ENCODE results near the gene SEMA6B. TPM values are rescaled to one million over a fixed set of nuclear protein-coding genes. Genes with fewer than 3 reads are reported as not detected.

Gene SEMA6B
- total and polyA plus RNA-seq, 9 donors: 15.6 to 63.2 (median 50.8) TPM

GRCh38 chr19:4581666-4582553 lies 22.4 kb upstream of the SEMA6B start:
- 16% methylated on average over 28 of the region's 57 CpGs for WGBS (ENCODE audit: insufficient coverage)
- Histone ChIP-seq H3K9me3 (replicated peaks; ENCODE audit: control insufficient read depth, low read depth, low read length) (no peaks in the 10 kb centered on the region), H3K4me3 (ENCODE audit: low read length) (peak overlapping the region; percentile 37), H3K36me3 (ENCODE audit: control insufficient read depth, insufficient read depth, low read length) (peaks cover 3% of the 10 kb centered on the region), H3K4me1 (ENCODE audit: control insufficient read depth, insufficient read depth, low read length) (peaks cover 45% of the 10 kb centered on the region), H3K27ac (ENCODE audit: low read length) (peak overlapping the region; percentile 13), H3K27me3 (ENCODE audit: control insufficient read depth, insufficient read depth, low read length) (peaks cover 48% of the 10 kb centered on the region)
- DNase-seq: peak; percentile 66

- DNase-seq: peak; percentile 18
- Histone ChIP-seq H3K36me3 (ENCODE audit: control insufficient read depth, insufficient read depth, low read length) (peaks cover 3% of the 10 kb centered on the region), H3K27ac (ENCODE audit: low read length) (no peak overlapping the region), H3K9me3 (replicated peaks; ENCODE audit: control insufficient read depth, low read depth, low read length) (no peaks in the 10 kb centered on the region), H3K4me3 (ENCODE audit: low read length) (peak overlapping the region; percentile 62), H3K27me3 (ENCODE audit: control insufficient read depth, insufficient read depth, low read length) (peaks cover 45% of the 10 kb centered on the region), H3K4me1 (ENCODE audit: control insufficient read depth, insufficient read depth, low read length) (peaks cover 39% of the 10 kb centered on the region)
- WGBS (ENCODE audit: insufficient coverage): 0% methylated on average over 47 of the region's 62 CpGs
These were observed 21.6 kb upstream of the SEMA6B start for GRCh38 chr19:4580961-4581665.

- Histone ChIP-seq H3K27ac (ENCODE audit: low read length) (no peak overlapping the region), H3K27me3 (ENCODE audit: control insufficient read depth, insufficient read depth, low read length) (peaks cover 40% of the 10 kb centered on the region), H3K4me1 (ENCODE audit: control insufficient read depth, insufficient read depth, low read length) (peaks cover 41% of the 10 kb centered on the region), H3K36me3 (ENCODE audit: control insufficient read depth, insufficient read depth, low read length) (peaks cover 3% of the 10 kb centered on the region), H3K9me3 (replicated peaks; ENCODE audit: control insufficient read depth, low read depth, low read length) (no peaks in the 10 kb centered on the region), H3K4me3 (ENCODE audit: low read length) (peak overlapping the region; percentile 62)
- 1% methylated on average over 25 of the region's 50 CpGs for WGBS (ENCODE audit: insufficient coverage)
- peak; percentile 17 for DNase-seq
These were observed 20.8 kb upstream of the SEMA6B start for GRCh38 chr19:4580021-4580901.

- H3K9me3 ChIP-seq (replicated peaks; ENCODE audit: control insufficient read depth, low read depth, low read length): no peaks in the 10 kb centered on the region
- no peak overlapping the region for H3K4me3 ChIP-seq (ENCODE audit: low read length)
- no peak for DNase-seq
- H3K27ac ChIP-seq (ENCODE audit: low read length): no peak overlapping the region
- WGBS (ENCODE audit: insufficient coverage): 92% methylated on average over 2 of the region's 8 CpGs
- H3K4me1 ChIP-seq (ENCODE audit: control insufficient read depth, insufficient read depth, low read length): peaks cover 38% of the 10 kb centered on the region
- H3K27me3 ChIP-seq (ENCODE audit: control insufficient read depth, insufficient read depth, low read length): peaks cover 32% of the 10 kb centered on the region
- peaks cover 3% of the 10 kb centered on the region for H3K36me3 ChIP-seq (ENCODE audit: control insufficient read depth, insufficient read depth, low read length)
These were observed 19.9 kb upstream of the SEMA6B start for GRCh38 chr19:4579389-4579788.

- H3K4me3 ChIP-seq (ENCODE audit: low read length): no peak overlapping the region
- WGBS (ENCODE audit: insufficient coverage): 47% methylated on average over 10 of the region's 11 CpGs
- H3K36me3 ChIP-seq (ENCODE audit: control insufficient read depth, insufficient read depth, low read length): peaks cover 3% of the 10 kb centered on the region
- no peak overlapping the region for H3K27ac ChIP-seq (ENCODE audit: low read length)
- DNase-seq: no peak
- no peaks in the 10 kb centered on the region for H3K9me3 ChIP-seq (replicated peaks; ENCODE audit: control insufficient read depth, low read depth, low read length)
- peaks cover 31% of the 10 kb centered on the region for H3K4me1 ChIP-seq (ENCODE audit: control insufficient read depth, insufficient read depth, low read length)
- H3K27me3 ChIP-seq (ENCODE audit: control insufficient read depth, insufficient read depth, low read length): peaks cover 29% of the 10 kb centered on the region
These were observed 19.2 kb upstream of the SEMA6B start for GRCh38 chr19:4578552-4579248.

GRCh38 chr19:4577020-4577782 lies 17.7 kb upstream of the SEMA6B start:
- no peak overlapping the region for H3K4me3 ChIP-seq (ENCODE audit: low read length)
- peaks cover 30% of the 10 kb centered on the region for H3K4me1 ChIP-seq (ENCODE audit: control insufficient read depth, insufficient read depth, low read length)
- H3K9me3 ChIP-seq (replicated peaks; ENCODE audit: control insufficient read depth, low read depth, low read length): no peaks in the 10 kb centered on the region
- H3K27ac ChIP-seq (ENCODE audit: low read length): no peak overlapping the region
- H3K27me3 ChIP-seq (ENCODE audit: control insufficient read depth, insufficient read depth, low read length): peaks cover 25% of the 10 kb centered on the region
- no CpG with 5 or more reads among the region's 5 CpGs for WGBS (ENCODE audit: insufficient coverage)
- H3K36me3 ChIP-seq (ENCODE audit: control insufficient read depth, insufficient read depth, low read length): peaks cover 3% of the 10 kb centered on the region
- peak; percentile 32 for DNase-seq

GRCh38 chr19:4576016-4576933 lies 16.8 kb upstream of the SEMA6B start:
- peak; percentile 68 for DNase-seq
- Histone ChIP-seq H3K27ac (ENCODE audit: low read length) (peak overlapping the region; percentile 84), H3K4me1 (ENCODE audit: control insufficient read depth, insufficient read depth, low read length) (peaks cover 31% of the 10 kb centered on the region), H3K4me3 (ENCODE audit: low read length) (no peak overlapping the region), H3K27me3 (ENCODE audit: control insufficient read depth, insufficient read depth, low read length) (peaks cover 19% of the 10 kb centered on the region), H3K9me3 (replicated peaks; ENCODE audit: control insufficient read depth, low read depth, low read length) (no peaks in the 10 kb centered on the region), H3K36me3 (ENCODE audit: control insufficient read depth, insufficient read depth, low read length) (peaks cover 3% of the 10 kb centered on the region)
- WGBS (ENCODE audit: insufficient coverage): 55% methylated on average over 17 of the region's 17 CpGs

- H3K27ac ChIP-seq (ENCODE audit: low read length): peak overlapping the region; percentile 88
- H3K9me3 ChIP-seq (replicated peaks; ENCODE audit: control insufficient read depth, low read depth, low read length): no peaks in the 10 kb centered on the region
- H3K4me1 ChIP-seq (ENCODE audit: control insufficient read depth, insufficient read depth, low read length): peaks cover 35% of the 10 kb centered on the region
- DNase-seq: peak; percentile 89
- H3K36me3 ChIP-seq (ENCODE audit: control insufficient read depth, insufficient read depth, low read length): peaks cover 3% of the 10 kb centered on the region
- 28% methylated on average over 16 of the region's 19 CpGs for WGBS (ENCODE audit: insufficient coverage)
- peaks cover 14% of the 10 kb centered on the region for H3K27me3 ChIP-seq (ENCODE audit: control insufficient read depth, insufficient read depth, low read length)
- no peak overlapping the region for H3K4me3 ChIP-seq (ENCODE audit: low read length)
These were observed 16.0 kb upstream of the SEMA6B start for GRCh38 chr19:4575267-4576015.
